PC-3 (cell line): ENCODE results near the gene FCN2. TPM values are rescaled to one million over a fixed set of nuclear protein-coding genes. Genes with fewer than 3 reads are reported as not detected.

Source experiments
- ATAC-seq: fragments of 200-7000 bp; cut with Tn5 transposase; 2 replicates; pipeline ENCODE4 v1.9.1; 2020; ENCODE audit warnings: mild to moderate bottlenecking, moderate library complexity
- BruUV-seq: library from RNA; stranded (reverse); fragments of 400-500 nt; replicated peaks from 2 replicates; lab custom pipeline; 2021; lab: Mats Ljungman, UMichigan
- CTCF ChIA-PET: fragments of 300-600 bp; sonication (Branson Sonifier 250); formaldehyde crosslinking; loops from one replicate; lab custom pipeline; 2022; ENCODE audit warnings: antibody characterized with exemption; lab: Charles Lee
- POLR2A ChIA-PET: fragments of 300-600 bp; sonication (Branson Sonifier 250); formaldehyde crosslinking; loops from one replicate; lab custom pipeline; 2022; ENCODE audit warnings: antibody characterized with exemption; ENCODE audit not compliant: unreplicated experiment; lab: Charles Lee
- DNase-seq: peaks from one replicate; pipeline ENCODE4 v3.0.0-alpha.2; 2015
- H2AFZ ChIP-seq: fragments of 300-600 bp; sonication (generic); 2 replicates; pipeline ENCODE4 v1.6.0; 2016; ENCODE audit warnings: antibody characterized with exemption, low read length
- H3F3A ChIP-seq: fragments of 300-600 bp; sonication (generic); one replicate; pipeline ENCODE4 v1.6.0; 2017; ENCODE audit warnings: antibody characterized with exemption, low read length, control low read depth, mild to moderate bottlenecking; ENCODE audit not compliant: unreplicated experiment
- H3K27ac ChIP-seq: fragments of 300-600 bp; sonication (generic); 2 replicates; pipeline ENCODE4 v1.5.1; 2016; ENCODE audit warnings: mild to moderate bottlenecking, low read length
- H3K27me3 ChIP-seq: fragments of 300-600 bp; sonication (generic); 2 replicates; pipeline ENCODE4 v1.6.1; 2016; ENCODE audit warnings: low read length, mixed read lengths
- H3K36me3 ChIP-seq: fragments of 300-600 bp; sonication (generic); 2 replicates; pipeline ENCODE4 v1.6.1; 2016; ENCODE audit warnings: low read depth, mixed run types, low read length, mixed read lengths
- H3K4me1 ChIP-seq: fragments of 300-600 bp; sonication (generic); 2 replicates; pipeline ENCODE4 v1.5.1; 2016; ENCODE audit warnings: low read length; ENCODE audit not compliant: insufficient read depth
- H3K4me2 ChIP-seq: fragments of 300-600 bp; sonication (generic); 2 replicates; pipeline ENCODE4 v1.6.0; 2016; ENCODE audit warnings: low read length
- H3K4me3 ChIP-seq: fragments of 300-600 bp; sonication (generic); 2 replicates; pipeline ENCODE4 v1.5.1; 2016; ENCODE audit warnings: mild to moderate bottlenecking, low read length, mixed read lengths
- H3K79me2 ChIP-seq: fragments of 300-600 bp; sonication (generic); 2 replicates; pipeline ENCODE4 v1.6.1; 2017; ENCODE audit warnings: low read length, mixed read lengths
- H3K9ac ChIP-seq: fragments of 300-600 bp; sonication (generic); 2 replicates; pipeline ENCODE4 v1.6.0; 2016; ENCODE audit warnings: mild to moderate bottlenecking, low read length
- H3K9me2 ChIP-seq: fragments of 300-600 bp; sonication (generic); replicated peaks from 2 replicates; pipeline ENCODE4 v1.6.1; 2016; ENCODE audit warnings: mixed run types, low read length, mixed read lengths
- H3K9me3 ChIP-seq: fragments of 300-600 bp; sonication (generic); 2 replicates; pipeline ENCODE4 v1.6.1; 2016; ENCODE audit warnings: low read length, mixed read lengths
- H4K20me1 ChIP-seq: fragments of 300-600 bp; sonication (generic); 2 replicates; pipeline ENCODE4 v1.6.1; 2016; ENCODE audit warnings: low read length, mixed read lengths
- CTCF ChIP-seq: fragments of 300-600 bp; sonication (generic); conservative IDR thresholded peaks from 2 replicates; pipeline ENCODE4 v1.5.1; 2017; ENCODE audit warnings: antibody characterized with exemption, low read depth, mild to moderate bottlenecking, low read length
- EZH2 ChIP-seq: fragments of 300-600 bp; sonication (generic); IDR thresholded peaks from one replicate; pipeline ENCODE4 v1.6.1; 2017; ENCODE audit warnings: antibody characterized with exemption, mild to moderate bottlenecking, low read length; ENCODE audit not compliant: unreplicated experiment
- EZH2phosphoT487 ChIP-seq: fragments of 300-600 bp; sonication (generic); IDR thresholded peaks from 2 replicates; pipeline ENCODE4 v1.6.1; 2018; ENCODE audit warnings: mild to moderate bottlenecking, antibody characterized with exemption, low read length, borderline replicate concordance
- intact Hi-C: fragments of 100-400 bp; cut with micrococcal nuclease; formaldehyde crosslinking; loops from 2 replicates; pipeline ENCODE4 v1.9.0; 2023
- total RNA-seq: library from RNA; depleted of rRNA; stranded (reverse); fragments of >200 nt; gene quantifications from 2 replicates; pipeline ENCODE4 v1.2.3, GENCODE V29; 2014

FCN2 gene
- total RNA-seq, 1 experiment from 2014 or later = not detected

DNA sequence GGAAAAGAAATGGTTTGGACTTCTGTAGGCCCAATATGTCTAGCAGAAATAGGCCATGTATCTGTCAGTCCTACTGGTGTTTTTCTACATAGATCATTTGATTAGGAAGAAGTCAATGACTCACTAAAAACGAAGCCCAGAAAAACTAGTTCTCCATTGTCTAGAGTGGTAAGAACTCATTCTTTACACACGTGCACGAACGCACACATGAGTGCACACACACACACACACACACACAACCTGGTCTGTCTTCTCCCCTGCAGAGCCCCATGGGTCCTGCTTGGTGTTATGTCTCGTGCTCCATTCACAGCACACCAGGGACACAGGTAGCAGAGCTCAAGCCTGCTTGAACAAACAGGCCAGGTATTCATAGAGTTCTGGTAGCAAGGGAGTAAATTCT is 52.0 kb downstream of the FCN2 start:
- ChIA-PET POLR2A (no interaction called here), CTCF (no interaction called here)
- Histone ChIP-seq H3K4me1 (no peaks in the 10 kb centered on the region), H3K27ac (no peak overlapping the region), H4K20me1 (no peaks in the 10 kb centered on the region), H3K27me3 (peaks cover 75% of the 10 kb centered on the region), H3K4me2 (no peak overlapping the region), H3F3A (no peaks in the 10 kb centered on the region), H2AFZ (no peak overlapping the region), H3K9me3 (no peaks in the 10 kb centered on the region), H3K36me3 (no peaks in the 10 kb centered on the region), H3K79me2 (no peaks in the 10 kb centered on the region), H3K9me2 (no peaks in the 10 kb centered on the region), H3K9ac (no peak overlapping the region), H3K4me3 (no peak overlapping the region)
- DNase-seq = no peak
- ATAC-seq = no peak
- no TSS peak for BruUV-seq
- TF ChIP-seq EZH2 (no peak), CTCF (no peak), EZH2phosphoT487 (no peak)
- intact Hi-C loops = no loop called here

GRCh38 chr9:134933076-134933659 is 52.6 kb downstream of the FCN2 start:
- no TSS peak for BruUV-seq
- no peaks in the 10 kb centered on the region for H3K9me3 ChIP-seq
- DNase-seq (no peak), ATAC-seq (no peak)
- H3F3A ChIP-seq = no peaks in the 10 kb centered on the region
- H3K79me2 ChIP-seq = no peaks in the 10 kb centered on the region
- H2AFZ ChIP-seq = no peak overlapping the region
- ChIA-PET POLR2A (no interaction called here), CTCF (no interaction called here)
- H3K36me3 ChIP-seq = no peaks in the 10 kb centered on the region
- H3K4me2 ChIP-seq = no peak overlapping the region
- no peaks in the 10 kb centered on the region for H3K4me1 ChIP-seq
- no peak overlapping the region for H3K4me3 ChIP-seq
- H3K9ac ChIP-seq = no peak overlapping the region
- no peak for TF ChIP-seq EZH2phosphoT487
- no peak for TF ChIP-seq CTCF
- TF ChIP-seq EZH2 = no peak
- no peaks in the 10 kb centered on the region for H3K9me2 ChIP-seq
- intact Hi-C loops = no loop called here
- peaks cover 81% of the 10 kb centered on the region for H3K27me3 ChIP-seq
- no peak overlapping the region for H3K27ac ChIP-seq
- H4K20me1 ChIP-seq = no peaks in the 10 kb centered on the region

GRCh38 chr9:134935056-134935640 is 54.5 kb downstream of the FCN2 start:
- Histone ChIP-seq H3K9me3 (no peaks in the 10 kb centered on the region), H3K27ac (no peak overlapping the region), H3K4me2 (no peak overlapping the region), H3F3A (no peaks in the 10 kb centered on the region), H3K9ac (no peak overlapping the region), H3K36me3 (no peaks in the 10 kb centered on the region), H3K27me3 (peaks cover 69% of the 10 kb centered on the region), H3K9me2 (no peaks in the 10 kb centered on the region), H3K4me3 (no peak overlapping the region), H3K79me2 (no peaks in the 10 kb centered on the region), H2AFZ (no peak overlapping the region), H3K4me1 (no peaks in the 10 kb centered on the region), H4K20me1 (no peaks in the 10 kb centered on the region)
- TF ChIP-seq EZH2phosphoT487 (no peak), CTCF (no peak), EZH2 (no peak)
- ChIA-PET POLR2A (no interaction called here), CTCF (no interaction called here)
- ATAC-seq (no peak), DNase-seq (no peak)
- intact Hi-C loops = no loop called here
- no TSS peak for BruUV-seq
